Astrocyte of the cerebellum (primary cell): ENCODE measurements around the gene ECM2.

ENCODE experiments used
- DNase-seq: peaks from one replicate; pipeline ENCODE4 v3.0.0-alpha.2; 2011; ENCODE audit warnings: low read depth
- H3K4me3 ChIP-seq: 2 replicates; pipeline ENCODE4 v1.5.1; 2011; ENCODE audit warnings: mild to moderate bottlenecking, low read depth, low read length, moderate library complexity
- CTCF ChIP-seq: IDR thresholded peaks from 2 replicates; pipeline ENCODE4 v1.5.1; 2012; ENCODE audit warnings: low read length, low read depth, moderate library complexity, mild to moderate bottlenecking; ENCODE audit errors: missing control alignments
- in situ Hi-C: cut with HindIII; loops from 2 replicates; pipeline ENCODE4 v1.10.0; 2017; ENCODE audit warnings: low sequenced_read_pairs

The ECM2 gene

DNA sequence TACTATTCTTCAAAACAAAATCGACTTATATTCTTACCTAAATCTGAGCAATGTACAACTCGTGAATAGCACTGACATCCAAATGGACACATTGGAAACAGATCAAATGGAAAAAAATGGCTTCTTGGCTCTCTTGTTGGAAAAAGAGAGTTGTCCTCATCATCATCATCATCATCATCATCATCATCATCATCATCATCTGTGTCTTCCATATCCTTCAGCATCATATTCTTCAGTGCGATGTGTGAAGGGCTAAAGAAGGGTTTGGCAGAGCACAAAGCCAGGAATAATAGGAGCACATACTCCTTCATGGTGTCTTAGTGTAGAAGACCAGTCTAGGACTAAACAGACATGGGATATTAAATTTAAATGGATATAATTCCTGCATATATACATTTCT, 61.2 kb downstream of the ECM2 start:
- TF ChIP-seq CTCF, result no peak
- in situ Hi-C loops, result no loop called here
- H3K4me3 ChIP-seq, result no peak overlapping the region
- no peak for DNase-seq

DNA sequence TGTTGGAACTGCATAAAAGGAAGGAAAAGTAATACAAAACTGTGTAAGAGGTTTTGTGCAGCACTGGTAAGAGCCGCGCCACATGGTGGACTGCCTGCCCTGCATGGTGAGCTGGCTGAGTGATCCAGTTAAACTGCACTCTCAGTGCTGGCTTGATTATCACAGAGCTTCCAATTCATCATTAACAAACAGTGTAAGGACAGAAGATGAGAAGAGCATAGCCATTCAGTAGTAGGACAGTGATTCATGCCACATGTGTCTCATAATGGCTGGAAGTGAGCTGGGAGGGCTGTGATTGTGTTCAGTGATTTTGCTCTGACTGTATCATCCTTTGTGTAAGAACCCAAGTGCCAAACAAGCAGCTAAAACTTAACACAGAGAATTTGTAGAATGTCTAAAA, 67.6 kb downstream of the ECM2 start:
- H3K4me3 ChIP-seq, result no peak overlapping the region
- TF ChIP-seq CTCF, result no peak
- in situ Hi-C loops, result no loop called here
- no peak for DNase-seq

- no peak for TF ChIP-seq CTCF
- in situ Hi-C loops, result no loop called here
- DNase-seq, result no peak
- no peak overlapping the region for H3K4me3 ChIP-seq
Observed at GRCh38 chr9:92467511-92467910, 68.3 kb downstream of the ECM2 start.

DNA sequence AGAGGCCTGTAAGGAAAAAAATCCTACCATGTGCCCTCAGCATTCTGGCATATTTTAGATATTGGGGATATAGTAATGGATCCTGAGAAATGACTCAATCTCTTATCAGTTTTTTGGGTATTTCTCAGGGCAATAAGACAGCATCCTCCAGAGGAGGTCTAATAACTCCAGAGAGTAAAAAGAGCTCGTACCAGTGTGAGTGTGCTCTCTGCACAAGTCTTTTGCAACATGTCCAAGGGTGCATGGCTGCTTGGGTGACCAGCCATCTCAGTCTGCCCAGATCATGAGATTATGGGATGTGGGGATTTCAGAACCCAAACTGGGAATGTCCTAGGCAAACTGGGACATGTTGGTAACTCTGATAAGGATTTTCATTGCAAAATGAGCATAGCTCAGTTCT, 68.7 kb downstream of the ECM2 start:
- in situ Hi-C loops, result no loop called here
- no peak for DNase-seq
- no peak for TF ChIP-seq CTCF
- no peak overlapping the region for H3K4me3 ChIP-seq

DNA sequence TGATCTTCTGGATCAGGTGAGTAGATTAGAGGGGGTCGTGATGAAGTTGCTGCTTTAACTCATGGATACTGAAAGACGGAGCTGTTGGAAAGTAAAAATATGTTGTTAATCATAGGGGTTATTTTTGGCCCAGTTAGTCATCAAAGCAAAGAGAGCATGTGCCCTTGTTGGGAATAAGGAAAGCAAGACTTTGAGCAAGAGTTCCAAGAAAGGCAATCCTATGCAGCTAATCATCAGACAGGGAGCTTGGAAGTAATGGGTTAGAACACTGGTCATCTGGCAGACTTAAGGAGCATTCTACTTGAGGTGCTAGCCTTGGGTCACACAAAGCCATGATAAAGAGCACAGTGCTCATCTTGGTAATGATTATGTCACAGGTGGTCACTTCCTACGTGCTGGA, 71.8 kb downstream of the ECM2 start:
- H3K4me3 ChIP-seq, result no peak overlapping the region
- TF ChIP-seq CTCF, result no peak
- peak; percentile 46 for DNase-seq
- in situ Hi-C loops, result no loop called here

- in situ Hi-C loops, result no loop called here
- no peak overlapping the region for H3K4me3 ChIP-seq
- DNase-seq, result no peak
- no peak for TF ChIP-seq CTCF
Observed at GRCh38 chr9:92463387-92463786, 72.4 kb downstream of the ECM2 start.

DNA sequence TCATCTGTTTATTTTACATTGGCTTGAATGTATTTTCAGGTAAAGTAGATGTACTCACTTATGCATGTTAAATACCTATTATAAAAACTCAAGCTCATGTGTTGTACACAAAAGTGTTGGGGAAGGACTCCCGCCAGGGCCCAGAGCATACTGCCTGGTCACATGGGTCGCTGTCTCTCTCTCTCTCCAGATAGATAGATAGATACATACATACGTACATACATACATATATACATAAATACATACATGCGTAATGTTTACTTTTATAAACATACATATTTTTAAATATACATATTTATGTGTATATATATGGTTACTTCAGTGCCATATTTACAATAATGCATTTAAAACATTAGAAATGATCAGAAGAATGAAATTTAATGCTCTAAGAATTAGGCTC, 78.2 kb downstream of the ECM2 start:
- H3K4me3 ChIP-seq, result no peak overlapping the region
- in situ Hi-C loops, result no loop called here
- no peak for TF ChIP-seq CTCF
- DNase-seq, result no peak
